ENCODE measurements around the gene SCYGR2.

DNA sequence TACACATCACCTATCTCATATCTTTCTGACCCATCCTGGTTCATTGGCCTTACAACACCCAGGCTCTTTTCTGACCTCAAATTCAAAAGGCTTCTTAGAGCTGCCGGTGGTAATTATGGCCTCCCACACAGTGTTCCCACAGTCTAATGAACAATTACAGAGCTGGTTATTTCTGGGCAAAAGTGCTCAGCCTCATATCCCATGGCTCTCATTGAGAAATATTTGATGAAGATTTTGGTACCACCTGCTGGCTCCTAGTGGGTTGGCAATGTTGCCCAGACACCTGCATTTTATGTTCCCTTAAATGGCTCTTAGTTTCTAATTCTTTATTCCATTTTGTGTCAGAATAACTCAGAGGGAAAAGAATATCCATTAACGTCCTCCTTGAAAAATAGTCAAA lies 20.1 kb upstream of the SCYGR2 start:
- TF ChIP-seq POLR2A (IDR thresholded peaks at IDR 0.05; ENCODE audit: low read depth, low read length) (no peak), TAF1 (IDR thresholded peaks at IDR 0.05; ENCODE audit: borderline replicate concordance, low read depth, low read length) (no peak), POLR2AphosphoS5 (IDR thresholded peaks at IDR 0.05; ENCODE audit: low read depth, low read length) (no peak)

Data from GM12892 (cell line).